Activated CD4-positive, alpha-beta T cell treated with anti-CD3 and anti-CD28 coated beads, Interleukin-2, amount 50 U/mL, for 48 hours (primary cell): Measurements from ENCODE around the gene ZNF429.
"Not testable (repeated sequence)": the region's sequence is repeated elsewhere in the genome, so short reads cannot be mapped to it uniquely, and the experiment has no call there.

Experiments
- DNase-seq, 2 experiments: peaks; one replicate each; pipeline ENCODE4 v3.0.0-alpha.2; 2020

Gene ZNF429

DNA sequence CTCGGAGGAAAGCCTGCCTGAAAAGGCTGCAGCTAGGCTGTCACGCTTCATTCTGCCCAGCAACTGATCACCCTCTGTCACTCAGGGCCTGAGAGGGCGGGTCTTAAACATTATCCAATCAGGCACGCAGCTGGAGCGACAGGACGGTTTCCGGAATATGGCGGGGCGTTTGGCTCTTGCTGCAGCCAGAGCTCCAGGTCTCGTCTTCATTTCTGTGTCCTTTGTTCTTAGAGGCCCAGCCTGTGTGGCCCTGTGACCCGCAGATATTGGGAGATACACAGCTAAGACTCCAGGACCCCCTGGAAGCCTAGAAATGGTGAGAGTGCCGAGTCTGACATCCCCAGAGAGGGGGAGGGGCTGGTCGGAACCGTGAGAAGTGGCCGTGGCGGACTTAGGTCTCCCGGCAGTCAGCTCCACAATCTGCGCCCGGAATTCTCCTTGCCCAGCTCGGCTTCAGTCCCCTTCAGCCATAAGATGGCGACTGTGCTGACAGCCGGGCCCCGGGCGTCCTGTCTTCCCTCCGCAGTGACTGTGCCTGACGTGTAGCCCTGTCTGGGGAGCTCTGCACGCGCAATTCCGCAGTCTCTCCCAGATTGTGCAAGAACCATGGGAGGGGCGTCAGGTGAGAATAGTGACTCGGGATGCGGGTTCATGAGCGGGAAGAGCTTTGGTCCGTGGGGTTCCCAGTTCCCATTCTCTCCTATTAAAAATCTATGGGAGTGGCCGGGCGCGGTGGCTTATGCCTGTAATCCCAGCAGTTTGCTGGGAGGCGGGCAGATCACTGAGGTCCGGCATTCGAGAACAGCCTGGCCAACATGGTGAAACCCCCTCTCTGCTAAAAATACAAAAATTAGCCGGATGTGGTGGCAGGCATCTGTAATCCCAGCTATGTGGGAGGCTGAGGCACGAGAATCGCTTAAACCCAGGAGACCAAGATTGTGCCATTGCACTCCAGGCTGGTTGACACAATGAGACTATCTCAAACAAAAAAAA, at the start of gene ZNF429:
Gene ZNF429, plus strand, starts transcription at position 144 of the 993 bp plus-strand sequence. Its CDS starts 170 bp downstream, at position 314.
- DNase-seq: peak; percentile 86 to 92

DNA sequence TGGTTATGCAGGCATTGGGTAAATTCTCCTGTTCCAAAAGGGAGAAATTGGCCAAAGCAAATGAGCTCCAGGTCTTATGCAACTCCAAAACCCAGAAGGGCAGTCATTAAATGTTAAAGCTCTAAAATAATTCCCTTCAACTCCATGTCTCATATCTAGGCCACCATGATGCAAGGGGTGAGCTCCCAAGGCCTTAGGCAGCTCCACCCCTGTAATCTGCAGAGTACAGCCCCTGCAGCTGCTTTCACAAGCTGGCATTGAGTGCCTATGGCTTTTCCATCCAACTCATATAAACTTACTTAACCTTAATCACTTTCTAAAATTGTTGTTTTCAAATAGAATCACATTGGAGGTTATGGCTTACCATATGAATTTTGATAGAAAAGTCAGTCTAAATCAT, 44.7 kb upstream of the ZNF429 start:
- DNase-seq: no peak

DNA sequence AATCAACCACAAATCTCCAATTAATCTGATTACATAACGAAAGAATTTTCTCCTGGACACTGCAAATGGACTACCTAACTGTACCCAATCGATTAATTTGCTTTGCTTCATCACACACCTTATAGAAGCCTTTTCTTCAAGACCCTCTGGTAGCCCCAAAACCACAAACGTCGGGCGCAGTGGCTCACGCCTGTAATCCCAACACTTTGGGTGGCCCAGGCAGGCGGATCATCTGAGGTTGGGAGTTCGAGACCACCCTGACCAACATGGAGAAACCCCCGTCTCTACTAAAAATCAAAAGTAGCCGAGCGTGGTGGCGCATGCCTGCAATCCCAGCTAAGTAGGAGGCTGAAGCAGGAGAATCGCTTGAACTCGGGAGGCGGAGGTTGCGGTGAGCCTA, 42.9 kb upstream of the ZNF429 start:
- DNase-seq: no peak

DNA sequence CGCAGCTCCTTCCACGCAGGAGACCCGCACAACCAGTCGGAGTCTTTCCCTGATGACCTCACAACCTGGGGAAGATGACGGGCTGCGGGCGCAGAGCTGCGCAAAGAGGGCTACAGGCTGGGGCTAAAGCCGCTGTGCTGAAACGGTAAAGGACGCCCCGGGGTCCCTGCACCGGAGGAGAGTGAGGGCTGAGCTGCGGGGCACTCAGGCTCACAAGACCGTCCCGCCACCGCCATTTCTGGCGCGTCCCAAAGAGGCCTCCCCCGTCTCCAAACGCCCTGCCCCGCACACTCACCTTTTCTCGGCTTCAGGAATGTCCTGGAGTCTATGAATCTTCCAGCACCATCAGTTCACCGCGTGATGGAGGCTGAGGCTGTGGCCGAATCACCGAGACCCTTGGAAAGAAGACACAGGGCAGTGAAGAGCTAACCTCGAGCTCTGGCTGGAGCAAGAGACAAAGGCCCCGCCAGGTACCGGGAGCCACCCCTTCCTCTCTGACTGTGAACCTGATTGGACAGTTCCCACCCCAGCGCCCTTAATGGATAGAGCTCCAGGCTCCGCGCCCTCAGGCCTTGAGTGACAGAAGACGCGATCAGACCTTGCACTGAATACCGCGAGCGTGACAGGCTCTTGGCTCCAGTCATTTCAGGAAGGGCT, 41.8 kb upstream of the ZNF429 start:
- peak; percentile 37 to 52 for DNase-seq

DNA sequence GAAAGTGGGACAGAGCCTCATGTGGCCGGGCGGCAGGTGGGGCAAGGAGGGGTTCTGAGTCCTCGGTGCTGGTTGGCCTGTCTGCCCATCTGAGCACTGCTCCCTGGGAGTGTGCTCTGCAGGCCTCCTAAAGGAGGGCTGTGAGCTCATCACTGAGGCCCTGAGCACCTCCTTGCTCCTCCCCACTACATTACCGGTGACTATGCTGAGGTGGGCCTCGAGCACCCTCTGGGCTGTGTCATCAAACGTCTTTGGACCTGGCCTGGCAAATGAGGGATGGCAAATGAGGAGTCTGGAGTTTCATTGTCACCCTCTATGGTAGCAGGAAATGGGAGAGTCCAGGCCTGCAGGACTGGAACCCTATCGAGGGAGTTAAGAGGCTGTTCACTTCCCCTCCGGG, 38.8 kb upstream of the ZNF429 start:
- no peak for DNase-seq

DNA sequence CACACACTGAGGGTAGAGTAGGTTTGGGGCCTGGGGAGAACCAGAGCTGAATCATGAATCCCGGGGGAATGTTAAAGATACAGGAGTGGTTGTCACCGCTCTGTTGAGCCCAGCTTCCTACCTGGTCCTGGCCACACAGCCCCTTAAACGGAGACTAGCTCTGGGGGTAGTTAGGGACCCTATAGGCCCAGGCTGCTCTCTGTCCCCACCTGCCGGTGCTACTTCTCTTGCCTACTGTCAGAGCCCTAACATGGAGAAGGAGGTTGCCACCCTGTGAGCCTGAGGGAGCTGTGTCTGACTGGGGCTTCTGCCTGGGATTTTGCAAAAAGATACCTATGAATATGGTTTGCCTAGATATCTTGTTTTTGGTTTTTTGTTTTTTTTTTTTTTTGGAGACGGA, 36.6 kb upstream of the ZNF429 start:
- DNase-seq: no peak

DNA sequence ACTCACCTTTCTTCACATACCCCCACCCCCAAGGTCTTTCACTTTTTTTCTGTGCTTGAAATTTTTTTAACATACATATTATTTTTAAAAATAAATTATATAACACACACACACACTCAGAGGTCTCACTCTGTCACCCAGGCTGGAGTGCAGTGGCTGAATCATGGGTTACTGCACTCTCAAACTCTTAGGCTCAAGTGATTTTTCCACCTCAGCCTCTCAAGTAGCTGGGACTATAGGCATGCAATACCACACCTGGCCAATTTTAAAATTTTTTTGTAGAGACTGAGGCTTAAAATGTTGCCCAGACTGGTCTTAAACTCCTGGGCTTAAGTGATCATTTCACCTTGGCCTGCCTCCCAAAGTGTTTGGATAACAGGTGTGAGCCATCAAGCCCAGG, 32.9 kb upstream of the ZNF429 start:
- no peak for DNase-seq

DNA sequence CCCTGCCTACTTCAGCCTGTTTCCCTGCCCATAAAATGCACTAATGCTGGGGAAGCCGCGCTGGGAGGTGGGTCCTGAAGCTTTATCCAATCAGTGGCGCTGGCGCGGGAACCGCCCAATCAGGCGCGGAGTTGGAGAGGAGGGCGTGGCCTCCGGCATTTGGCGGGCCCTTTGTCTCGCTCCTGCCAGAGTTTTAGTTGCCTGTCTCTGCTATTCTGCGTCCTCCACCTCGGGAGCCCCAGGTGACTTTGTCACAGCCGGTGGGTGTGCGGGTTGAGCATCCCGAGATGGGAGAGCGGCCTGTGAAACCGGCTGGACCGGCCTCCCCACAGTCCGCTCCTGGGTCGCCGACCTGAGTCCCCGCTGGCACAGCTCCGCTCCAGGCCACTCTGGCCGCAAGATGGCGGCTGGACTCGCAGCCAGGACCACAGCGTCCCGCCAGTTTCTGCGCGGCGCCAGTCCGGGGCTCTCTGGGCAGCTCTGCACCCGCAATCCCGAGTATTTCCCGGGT, 30.7 kb upstream of the ZNF429 start:
- DNase-seq: peak; percentile 79 to 86

DNA sequence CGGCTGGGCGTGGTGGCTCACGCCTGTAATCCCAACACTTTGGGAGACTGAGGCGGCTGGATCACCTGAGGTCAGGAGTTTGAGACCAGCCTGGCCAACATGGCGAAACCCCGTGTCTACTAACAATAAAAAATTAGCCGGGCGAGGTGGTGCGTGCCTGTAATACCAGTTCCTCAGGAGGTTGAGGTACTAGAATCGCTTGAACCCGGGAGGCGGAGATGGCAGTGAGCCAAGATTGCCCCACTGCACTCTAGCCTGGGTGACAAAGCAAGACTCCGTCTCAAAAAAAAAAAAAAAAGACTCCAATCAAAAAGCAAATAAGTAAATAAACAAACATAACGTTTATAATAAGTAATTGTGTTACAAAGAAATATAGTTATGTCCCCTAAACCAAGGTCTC, 23.0 kb upstream of the ZNF429 start:
- DNase-seq: not testable (repeated sequence)

DNA sequence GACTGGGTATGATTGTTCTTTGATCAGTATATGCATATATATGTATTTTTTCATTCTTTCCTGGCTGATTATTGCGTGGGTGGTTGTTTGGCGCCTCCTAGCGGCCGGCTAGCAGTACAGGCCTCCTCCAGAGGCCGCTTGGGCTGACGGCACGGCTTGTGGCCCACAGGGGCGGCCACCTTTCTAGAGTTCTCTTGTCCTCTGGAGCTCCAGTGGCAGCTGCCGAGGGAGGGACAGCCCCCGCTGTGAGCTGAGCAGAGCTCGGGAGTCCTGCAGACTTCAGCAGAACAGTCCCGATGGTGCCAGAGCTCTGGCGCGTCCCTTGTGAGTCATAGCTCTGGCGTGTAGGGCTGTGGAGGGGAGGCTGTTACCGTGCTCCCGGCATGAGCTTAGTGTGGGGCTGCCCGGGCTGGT, 22.5 kb upstream of the ZNF429 start:
- peak; percentile 67 to 68 for DNase-seq

DNA sequence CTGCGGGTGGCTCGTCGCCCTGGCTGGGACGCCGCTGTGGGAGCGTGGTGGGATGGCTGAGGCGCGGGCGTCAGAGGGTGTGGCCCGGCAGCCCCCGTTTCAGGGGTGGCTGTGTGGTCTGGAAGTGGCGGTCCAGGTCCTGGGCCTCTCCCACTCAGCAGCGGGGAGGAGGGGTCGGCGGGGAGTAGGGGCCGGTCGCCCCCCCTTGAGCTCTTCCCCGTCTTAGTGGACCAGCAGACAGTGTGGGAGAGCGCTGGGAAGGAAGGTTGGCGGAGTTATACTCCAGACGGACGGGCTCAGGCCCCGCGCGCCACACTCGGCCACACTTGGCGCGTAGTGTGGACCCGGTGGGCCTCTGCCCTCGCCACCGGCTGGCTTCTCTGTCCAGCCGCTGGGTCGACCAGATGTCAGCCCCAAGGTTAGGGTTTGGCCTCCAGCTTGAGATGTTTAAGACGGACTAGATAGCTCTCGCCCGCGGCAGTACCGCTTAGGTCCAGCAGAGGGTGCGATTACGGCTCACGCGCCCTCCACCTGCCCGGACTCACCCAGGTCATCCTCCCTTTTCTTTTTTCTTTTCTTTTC, 21.7 kb upstream of the ZNF429 start:
- peak; percentile 64 to 69 for DNase-seq

DNA sequence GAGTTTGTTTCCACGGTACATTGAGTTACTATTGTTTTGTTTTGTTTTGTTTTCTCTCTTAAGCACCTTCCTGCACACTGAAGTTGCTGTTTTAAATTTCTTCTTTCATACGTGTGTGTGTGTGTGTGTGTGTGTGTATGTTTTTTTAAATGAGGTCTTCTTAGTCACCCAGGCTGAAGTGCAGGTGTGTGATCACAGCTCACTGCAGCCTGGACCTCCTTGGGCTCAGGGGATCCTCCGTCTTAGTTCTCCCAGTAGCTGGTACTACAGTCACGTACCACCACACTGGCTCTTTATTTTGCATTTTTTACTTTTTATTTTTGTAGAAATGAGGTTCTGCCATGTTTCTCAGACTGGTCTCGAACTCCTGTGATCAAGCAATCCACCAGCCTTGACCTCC, 20.8 kb upstream of the ZNF429 start:
- no peak for DNase-seq

DNA sequence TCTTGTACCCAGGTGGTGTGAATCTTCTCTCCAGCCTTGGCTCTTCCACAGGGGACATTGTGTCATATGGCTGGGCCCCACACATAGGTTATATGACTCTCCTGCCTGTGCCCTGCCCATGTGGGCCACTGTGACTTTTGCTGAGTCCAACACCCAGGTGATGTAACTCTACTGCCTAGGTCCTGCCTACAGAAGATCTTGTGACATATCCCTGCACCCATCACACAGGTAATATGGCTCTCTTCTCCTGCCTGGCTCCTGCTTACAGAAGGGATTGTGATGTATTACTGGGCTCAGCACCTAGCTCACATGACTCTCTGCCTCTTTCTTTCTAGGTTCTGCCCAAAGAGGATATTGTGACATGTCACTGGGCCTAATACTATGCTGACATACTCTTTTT, 19.5 kb upstream of the ZNF429 start:
- no peak for DNase-seq

DNA sequence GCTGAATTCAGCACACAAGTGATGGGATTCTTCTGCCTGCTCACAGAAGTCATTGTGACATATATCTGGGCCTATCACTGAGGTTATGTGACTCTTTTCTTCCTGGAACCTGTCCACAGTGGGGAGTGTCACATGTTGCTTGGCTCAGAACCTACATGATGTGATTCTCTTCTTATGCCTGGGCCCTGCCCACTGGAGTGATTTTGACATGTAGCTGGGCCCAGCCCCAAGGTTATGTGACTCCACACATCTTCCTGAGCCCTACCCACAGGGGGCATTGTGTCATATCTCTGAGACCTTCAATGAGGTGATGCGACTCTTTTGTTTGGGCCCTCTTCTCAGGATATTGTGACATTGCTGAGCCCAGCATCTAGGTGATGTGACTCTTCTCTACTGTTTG, 17.4 kb upstream of the ZNF429 start:
- DNase-seq: no peak

DNA sequence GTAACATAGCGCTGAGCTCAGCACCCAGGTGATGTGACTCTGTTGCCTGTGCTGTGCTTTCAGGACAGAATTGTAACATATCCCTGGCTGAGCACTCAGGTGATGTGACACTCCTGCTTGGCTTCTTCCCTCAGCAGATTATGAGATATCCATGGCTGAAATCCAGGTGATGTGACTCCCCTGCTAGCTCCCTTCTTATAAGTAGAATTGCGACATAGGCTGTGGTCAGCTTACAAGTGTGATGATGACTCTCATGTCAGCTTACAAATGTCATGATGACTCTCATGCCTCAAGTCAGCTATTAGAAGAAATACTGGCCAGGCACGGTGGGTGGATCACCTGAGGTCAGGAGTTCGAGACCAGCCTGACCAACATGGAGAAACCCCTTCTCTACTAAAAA, 14.3 kb upstream of the ZNF429 start:
- DNase-seq: no peak

DNA sequence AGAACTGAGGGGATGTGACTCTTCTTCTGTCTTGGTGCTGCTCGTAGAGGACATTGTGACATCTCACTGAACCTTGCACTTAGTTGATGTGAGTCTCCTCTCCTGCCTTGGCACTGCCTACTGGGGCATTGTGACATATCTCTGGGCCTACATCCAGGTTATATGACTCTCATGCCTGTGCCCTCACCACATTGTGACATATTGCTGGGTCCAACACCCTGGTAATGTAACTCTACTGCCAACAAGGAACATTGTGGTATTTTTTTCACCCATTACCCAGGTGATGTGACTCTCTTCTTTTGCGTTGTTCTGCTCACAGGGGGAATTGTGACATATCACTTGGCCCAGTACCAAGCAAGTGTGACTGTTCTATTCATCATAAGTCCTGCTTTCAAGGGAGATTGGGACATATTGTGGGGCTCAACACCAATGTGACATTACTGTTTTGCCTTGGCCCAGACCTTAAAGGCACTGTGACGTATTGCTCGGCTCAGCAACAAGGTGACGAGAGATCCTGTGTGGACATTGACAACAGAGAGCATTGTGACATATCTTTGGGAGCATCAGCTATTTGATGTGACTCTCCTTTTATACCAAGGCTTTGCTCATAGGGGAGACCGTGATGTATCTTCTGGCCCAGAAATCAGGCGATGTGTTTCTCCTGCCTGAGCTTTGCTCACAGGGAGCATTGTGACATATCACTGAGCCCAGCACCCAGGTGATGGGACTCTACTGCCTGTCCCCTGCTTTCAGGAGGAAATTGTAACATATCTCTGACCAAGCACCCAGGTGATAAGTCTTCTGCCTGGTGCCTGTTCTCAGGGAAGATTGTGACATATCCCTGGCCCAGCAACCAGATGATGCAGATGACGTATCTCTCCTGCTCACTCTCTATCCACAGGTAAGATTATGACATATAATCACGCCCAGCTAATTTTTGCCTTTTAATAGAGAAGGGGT, 12.2 kb upstream of the ZNF429 start:
- DNase-seq: no peak

DNA sequence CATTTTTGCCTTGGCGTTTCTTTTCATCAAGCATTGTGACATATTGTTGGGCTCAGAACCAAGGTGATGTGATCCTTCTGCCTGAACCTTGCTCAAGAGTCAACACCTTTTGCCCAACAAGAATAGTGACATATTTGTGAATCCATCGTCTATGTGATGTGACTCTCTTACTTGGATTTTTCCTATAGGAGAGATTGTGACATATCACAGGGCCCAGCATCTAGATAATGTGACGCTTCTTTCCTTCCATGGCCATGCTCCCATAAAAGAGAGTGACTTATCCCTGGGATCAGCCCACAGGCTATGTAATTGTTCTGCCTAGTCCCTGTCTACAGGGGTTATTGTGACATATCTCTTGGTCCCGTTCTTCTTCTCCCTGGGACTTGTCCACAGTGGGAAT, 8.5 kb upstream of the ZNF429 start:
- no peak for DNase-seq

DNA sequence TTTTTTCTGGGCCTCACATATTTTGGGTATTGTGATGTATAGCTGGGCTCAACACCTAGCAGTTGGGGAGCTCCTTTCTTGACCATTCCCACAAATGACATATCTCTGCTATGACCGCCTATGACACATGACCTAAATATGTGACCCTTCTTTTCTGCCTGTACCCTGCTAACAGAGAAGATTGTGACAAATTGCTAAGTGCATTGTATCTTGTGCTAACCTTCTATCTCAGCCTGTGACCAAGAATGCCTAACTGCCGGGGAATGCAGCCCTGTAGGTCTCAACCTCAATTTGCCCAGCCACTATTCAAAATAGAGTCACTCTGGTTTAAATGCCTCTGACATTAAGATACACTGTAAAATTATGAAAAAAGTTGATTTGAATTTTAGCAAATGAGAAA, 6.8 kb upstream of the ZNF429 start:
- no peak for DNase-seq

DNA sequence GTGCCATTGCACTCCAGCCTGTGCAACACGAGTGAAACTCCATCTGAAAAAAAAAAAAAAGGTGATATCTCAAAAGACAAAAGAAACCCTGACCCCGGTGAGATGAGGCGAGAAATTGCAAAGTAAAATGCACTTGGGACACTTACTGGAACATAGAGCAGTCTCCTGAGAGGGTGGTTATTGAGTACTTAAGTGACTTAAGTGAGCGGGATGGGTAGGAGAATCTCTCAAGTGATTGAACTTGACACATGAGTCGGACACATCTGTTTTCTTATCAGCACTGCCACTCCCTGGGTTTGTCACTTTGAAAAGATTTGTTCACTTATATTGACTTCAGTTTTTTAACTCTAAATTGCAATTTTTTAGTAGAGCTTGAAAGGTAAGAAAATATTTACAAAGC, 2.8 kb downstream of the ZNF429 start:
- DNase-seq: no peak

DNA sequence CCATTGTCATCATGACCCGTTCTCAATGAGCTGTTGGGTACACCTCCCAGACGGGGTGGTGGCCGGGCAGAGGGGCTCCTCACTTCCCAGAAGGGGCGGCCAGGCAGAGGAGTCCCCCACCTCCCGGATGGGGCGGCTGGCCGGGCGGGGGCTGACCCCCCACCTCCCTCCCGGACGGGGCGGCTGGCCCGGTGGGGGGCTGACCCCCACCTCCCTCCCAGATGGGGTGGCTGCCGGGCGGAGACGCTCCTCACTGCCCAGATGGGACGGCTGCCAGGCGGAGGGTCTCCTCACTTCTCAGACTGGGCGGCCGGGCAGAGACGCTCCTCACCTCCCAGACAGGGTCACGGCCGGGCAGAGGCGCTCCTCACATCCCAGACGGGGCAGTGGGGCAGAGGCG, 5.7 kb downstream of the ZNF429 start:
- DNase-seq: not testable (repeated sequence)

DNA sequence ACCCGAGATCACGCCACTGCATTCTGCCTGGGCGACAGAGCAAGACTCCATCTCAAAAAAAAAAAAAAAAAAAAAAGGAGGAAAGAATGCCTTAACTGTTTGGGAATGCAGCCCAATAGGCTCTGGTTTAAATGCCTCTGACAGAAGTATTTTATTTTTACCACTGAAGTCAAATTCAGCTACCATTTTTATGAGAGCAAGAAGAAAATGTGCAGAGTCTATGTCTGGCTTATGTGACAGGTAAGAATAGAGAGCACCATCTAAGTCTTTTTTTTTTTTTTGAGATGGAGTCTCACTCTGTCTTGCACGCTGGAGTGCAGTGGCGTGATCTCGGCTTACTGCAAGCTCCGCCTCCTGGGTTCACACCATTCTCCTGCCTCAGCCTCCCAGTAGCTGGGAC, 7.2 kb downstream of the ZNF429 start:
- not testable (repeated sequence) for DNase-seq

DNA sequence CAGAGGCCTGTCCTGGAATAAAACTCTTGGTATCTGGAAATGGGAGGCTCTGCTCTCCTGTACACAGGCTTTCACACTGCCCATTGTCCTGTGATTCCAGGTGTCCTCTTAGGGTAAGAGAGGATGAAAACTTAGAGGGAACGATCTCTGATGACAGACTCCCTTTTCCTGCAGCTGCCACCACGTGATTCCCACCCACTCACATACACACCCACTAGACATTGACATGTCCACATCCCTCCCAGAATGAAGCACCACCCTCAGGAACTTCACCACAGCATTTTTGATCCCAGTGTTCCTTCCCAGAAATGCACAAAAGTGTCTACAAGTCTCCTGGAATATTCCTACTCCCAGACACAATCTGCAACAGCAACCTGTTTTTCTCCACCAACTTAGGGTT, 8.2 kb downstream of the ZNF429 start:
- DNase-seq: no peak
